IPS DF 4.7 (cell line): ENCODE results near the gene TCIRG1.

Experiments
- DNase-seq: peaks from one replicate; pipeline ENCODE4 v3.0.0-alpha.2; 2013; ENCODE audit warnings: low spot score; ENCODE audit errors: extremely low read depth

TCIRG1 gene

DNA sequence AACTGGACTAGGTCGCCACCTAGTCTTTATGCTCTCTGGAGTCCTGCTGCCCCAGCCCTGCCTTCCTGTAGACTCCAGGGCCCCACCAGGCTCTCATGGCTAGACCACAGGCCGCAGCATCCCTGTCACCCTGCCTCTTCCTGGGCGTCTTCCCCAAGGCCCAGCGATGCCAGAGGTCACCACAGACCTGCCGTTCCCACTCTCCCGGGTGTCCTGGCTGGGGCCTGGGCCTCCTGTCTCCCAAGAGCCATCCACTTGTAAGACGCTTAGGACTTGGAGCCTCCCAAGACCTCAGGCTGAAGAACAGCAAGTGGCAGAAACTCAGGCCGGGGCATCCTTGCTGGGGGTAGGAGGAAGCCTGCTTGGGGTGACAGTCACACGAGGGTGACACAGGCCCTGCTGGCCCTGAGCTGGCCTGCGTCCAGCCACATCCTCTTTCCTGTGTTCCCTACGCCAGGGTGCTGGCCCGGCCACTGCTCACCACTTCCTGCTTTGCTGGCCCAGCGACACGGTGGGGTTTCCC lies 2.0 kb upstream of the TCIRG1 start:
- no peak for DNase-seq

DNA sequence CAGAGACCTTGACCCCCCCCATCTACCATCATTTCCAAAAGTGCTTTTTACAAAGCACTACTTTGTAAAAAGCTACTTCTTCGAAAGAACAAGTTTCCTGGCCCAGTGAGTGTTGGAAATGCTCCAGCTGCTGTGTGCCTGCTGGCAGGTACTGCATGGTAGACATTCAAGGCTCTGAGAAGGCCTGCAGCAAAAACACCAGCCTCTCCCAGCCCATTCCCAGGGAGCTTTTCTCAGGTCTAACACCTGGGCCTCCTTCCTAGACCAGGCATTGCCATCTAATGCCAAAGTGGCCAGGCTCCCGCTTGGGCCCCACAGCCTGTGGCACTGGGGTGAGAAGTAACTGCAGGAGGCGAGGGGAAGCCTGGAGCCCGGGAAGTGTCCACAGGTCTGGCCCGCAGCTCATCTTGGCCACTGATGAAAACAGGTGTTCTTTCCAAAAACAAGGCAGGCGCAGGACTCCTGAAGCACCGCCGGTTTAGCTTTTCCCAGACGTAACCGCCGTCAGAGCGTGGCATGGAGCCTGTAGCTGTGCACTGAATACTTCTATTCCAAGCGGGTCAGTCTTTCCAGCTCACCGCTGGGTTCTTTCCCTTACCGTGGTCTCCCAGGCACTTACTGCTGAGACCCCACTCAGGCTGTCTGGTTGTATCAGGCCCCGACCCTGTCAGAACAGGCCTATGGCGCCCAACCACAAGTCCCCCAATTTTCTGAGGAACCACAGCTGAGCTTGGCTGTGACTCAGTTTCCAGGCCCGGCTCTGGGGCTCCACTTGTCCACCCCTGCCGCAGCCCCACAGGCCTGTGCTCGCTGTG lies 1.2 kb upstream of the TCIRG1 start:
- no peak for DNase-seq

DNA sequence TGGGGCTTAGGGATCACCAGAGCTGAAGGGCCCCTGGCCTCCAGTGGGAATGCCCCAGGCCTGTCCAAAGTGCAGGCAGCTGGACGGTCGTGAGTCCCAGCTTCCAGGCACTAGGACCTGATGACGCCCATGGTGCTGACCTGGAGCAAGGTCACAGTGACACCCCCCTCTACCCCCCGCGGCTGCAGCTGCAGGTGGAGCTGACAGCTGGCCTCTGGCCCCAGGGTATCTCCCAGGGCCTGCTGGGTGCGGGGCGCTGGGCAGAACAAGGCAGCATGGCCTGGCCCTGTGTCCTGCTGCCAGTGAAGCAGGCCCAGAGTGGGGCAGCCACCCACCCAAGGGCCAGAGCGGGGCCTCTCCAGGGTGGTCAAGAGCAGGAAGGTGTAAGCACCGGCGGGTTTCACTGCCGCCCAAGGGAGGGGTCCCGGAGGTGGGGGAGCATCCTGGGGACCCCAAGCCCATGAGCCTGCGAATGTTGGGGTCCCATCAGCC lies 553 bp upstream of the TCIRG1 start:
- DNase-seq: no peak

DNA sequence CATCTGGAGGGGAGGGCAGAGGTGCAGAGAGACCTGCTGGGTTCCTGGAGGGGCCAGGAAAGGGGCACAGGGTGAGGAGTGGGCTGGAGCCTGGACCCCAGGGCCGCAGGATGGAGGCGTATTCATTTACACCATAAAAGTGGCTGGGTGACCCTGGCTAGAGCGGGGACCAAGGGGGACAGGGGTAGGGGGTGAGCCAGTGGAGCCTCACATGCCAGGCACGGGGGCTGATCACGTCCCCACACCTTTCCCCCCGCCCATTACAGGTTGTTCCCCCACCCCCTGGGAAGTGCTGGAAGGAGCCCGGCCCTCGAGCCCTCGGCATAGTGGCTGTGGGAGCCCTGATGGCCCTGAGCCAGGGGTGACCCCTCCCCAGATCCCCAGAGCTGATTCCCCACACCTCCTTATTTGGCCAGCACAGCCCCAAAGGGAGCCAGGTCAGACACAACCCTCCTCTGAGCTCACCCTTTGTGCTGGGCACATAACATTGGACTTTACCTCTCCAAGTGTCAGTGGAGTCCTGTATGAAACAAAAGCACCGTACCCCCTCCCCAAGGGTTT lies 781 bp downstream of the TCIRG1 start:
- no peak for DNase-seq

DNA sequence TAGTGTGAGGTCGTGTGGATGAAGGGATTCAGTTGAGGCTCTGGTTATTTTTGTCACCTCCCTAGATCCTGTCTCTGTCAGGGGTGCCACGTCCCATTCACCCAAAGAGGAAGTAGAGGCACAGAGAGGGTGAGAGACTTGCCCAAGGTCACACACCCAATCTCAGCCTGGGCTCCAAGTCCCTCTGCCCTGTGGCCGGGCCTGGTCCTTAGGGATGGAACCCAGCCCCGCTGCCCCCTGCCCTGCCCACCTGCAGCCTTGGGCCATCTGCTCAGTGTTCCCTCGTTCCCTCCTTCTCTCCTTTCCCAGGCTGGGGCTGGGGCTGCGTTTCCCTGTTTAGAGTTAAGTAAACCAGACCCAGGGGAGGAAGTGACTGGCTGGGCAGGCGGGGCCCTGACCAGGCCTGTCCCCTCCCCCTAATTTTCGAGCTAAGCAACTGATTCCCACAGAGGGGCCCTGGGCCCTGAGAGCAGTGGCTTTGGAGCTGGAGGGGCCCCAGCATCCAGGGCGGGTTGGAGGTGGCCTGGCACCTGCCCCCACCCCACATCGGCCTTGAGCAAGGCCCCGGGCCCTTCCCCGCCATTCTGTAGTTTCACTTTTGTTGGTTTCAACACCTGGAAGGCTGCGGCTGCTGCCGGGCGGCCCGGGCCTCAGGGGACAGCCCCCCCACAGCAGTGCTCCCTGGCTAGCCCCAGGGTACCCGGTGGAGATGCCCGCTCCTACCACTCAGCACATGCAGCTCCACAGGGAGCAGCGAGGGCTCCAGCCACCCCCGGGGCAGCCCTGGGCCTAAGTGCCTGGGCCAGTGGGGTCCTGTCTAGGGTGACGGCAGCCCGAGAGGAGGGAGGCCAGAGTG lies 1.5 kb downstream of the TCIRG1 start:
- DNase-seq: no peak

DNA sequence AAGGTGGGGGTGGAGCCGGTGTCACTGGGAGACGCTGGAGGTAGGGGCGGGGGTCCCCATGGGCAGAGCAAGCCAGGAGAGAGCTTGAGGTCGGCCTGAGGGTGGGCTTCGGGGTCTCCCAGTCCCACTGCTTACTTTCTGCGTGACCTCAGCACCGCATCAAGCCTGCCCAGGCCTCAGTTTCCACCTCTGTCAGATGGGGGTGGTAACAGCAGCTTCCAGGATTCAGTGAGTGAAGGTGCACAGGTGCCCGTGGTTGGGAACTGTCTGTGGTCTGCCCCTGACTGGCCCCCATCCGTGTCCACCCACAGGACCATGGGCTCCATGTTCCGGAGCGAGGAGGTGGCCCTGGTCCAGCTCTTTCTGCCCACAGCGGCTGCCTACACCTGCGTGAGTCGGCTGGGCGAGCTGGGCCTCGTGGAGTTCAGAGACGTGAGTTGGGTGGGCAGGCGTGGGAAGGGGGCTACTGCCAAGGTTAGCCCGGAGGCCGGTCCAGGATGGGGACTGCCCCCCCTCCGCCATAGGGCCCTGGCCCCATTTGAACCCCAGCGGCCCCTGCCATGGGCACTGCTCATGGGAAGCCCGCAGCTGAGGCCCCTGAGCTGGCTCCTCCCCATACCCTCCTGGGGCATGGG lies 2.2 kb downstream of the TCIRG1 start:
- no peak for DNase-seq

DNA sequence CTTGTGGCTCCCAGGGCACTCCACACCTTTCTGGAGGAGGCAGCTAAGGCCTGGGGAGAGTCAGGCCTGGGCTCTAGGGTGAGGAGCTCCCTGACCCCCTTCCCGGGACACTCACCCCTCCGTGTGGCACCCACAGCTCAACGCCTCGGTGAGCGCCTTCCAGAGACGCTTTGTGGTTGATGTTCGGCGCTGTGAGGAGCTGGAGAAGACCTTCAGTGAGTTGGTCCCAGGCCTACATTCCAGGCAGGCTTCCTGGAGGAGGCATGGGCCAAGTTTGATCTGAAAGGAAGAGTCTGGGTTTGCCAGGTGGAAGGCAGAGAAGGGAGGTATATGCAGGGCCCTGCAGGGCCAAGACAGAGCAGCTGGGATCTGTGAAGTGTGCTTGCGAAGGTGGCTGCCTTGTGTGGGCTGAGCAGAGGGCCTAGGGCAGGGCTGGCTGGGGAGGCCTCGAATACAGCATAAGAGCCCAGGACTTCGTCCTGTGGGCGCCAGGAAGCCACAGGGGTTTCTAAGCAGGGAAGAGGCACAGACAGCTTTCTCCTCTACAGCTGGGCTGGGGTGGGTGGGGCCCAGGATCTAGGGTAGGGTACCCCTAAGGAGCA lies 2.9 kb downstream of the TCIRG1 start:
- DNase-seq: no peak

DNA sequence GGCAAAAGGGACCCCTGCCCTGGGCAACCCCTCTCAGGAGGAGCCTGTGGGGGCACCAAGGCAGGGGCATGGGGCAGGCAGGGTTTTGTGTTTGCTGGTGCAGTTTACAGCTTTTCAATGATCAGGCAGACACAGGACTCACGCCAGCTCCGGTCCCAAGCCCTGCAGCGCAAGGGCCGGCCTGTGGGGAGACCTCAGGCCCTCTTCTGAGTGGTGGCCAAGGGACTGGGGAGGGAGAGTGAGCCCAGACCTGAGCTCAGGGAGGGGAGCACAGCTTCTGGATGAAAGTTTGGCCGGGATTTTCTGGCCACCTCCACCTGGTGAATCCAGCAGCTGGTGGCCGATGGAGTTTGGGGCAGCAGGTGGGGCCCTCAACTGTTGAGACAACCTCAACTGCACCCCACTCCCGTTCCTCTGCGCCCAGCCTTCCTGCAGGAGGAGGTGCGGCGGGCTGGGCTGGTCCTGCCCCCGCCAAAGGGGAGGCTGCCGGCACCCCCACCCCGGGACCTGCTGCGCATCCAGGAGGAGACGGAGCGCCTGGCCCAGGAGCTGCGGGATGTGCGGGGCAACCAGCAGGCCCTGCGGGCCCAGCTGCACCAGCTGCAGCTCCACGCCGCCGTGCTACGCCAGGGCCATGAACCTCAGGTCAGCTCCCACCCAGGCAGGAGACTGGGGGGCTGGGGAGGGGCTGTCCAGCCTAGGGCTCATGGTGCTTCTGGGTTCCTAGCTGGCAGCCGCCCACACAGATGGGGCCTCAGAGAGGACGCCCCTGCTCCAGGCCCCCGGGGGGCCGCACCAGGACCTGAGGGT lies 3.6 kb downstream of the TCIRG1 start:
- no peak for DNase-seq

DNA sequence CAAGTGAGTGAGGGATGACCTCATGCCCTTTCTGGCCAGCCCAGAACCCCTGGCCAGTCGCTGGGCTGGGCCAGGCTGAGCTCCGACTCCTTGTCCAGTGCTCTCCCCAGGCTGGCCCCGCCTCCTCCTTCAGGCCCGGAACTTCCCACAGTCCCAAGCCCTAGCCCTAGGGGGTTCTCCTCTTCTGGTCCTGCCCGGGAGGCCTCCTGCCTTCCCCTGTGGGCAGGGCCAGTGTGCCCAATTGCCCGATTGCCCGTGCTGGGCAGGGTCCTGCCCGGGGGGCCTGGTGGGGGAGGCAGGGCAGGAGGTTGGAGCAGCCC lies 4.2 kb downstream of the TCIRG1 start:
- no peak for DNase-seq

DNA sequence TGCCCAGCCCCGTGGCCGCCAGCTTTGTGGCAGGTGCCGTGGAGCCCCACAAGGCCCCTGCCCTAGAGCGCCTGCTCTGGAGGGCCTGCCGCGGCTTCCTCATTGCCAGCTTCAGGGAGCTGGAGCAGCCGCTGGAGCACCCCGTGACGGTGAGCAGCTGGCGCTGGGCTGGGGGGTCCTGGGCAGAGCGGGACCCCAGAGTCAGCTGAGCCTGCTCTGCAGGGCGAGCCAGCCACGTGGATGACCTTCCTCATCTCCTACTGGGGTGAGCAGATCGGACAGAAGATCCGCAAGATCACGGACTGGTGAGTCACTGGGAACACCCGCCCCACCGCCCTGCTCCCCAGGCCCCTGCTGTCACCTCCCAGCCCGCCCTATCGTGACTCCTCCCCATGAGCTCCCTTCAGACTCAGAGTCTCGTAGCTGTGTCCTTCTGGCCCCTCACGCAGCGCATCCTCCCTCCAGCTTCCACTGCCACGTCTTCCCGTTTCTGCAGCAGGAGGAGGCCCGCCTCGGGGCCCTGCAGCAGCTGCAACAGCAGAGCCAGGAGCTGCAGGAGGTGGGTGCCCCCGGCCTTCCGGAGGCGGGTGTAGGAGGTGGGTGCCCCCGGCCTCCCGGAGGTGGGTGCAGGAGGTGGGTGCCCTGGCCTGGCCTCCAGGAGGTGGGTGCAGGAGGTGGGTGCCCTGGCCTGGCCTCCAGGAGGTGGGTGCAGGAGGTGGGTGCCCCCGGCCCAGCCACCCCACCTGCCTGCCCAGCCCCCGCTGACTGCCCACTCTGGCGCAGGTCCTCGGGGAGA lies 4.7 kb downstream of the TCIRG1 start:
- no peak for DNase-seq

DNA sequence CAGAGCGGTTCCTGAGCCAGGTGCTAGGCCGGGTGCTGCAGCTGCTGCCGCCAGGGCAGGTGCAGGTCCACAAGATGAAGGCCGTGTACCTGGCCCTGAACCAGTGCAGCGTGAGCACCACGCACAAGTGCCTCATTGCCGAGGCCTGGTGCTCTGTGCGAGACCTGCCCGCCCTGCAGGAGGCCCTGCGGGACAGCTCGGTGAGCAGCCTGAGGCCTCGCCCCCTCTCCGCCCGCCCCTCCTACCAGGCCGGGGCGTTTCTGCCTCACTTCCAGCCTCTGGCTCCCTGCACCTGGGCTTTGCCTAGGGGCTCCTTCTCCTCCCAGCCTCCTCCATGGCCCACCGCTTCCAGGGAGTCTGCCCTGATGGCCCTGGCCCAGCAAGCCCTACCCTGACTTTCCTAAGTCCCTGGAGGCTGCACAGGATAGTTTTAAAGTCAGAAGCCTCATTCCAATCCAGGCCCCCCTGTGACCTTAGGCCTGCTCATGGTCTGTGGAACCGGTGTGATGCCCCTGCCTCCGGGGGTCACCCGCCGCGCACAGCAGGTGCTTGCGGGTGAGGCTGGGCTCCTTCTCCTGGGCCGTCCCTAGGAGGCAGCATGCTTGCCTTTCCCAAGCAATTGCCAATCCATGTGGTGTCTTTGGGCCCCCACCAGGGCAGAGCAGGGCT lies 5.5 kb downstream of the TCIRG1 start:
- no peak for DNase-seq

DNA sequence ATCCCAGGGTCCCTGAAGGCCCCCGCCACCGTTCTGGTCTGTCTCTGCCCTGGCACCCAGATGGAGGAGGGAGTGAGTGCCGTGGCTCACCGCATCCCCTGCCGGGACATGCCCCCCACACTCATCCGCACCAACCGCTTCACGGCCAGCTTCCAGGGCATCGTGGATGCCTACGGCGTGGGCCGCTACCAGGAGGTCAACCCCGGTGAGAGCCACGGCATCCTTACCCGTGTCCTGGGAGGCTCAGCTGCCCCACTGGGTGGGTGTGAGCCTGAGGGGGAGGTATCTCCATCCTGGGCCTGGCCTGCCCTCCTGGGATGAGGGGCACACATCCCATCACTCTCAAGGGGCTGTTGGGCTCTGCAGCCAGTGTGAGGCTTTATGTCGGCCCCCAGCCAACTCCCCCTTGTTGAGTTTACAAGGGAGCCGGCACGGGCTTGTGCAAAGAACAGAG lies 6.1 kb downstream of the TCIRG1 start:
- DNase-seq: no peak

DNA sequence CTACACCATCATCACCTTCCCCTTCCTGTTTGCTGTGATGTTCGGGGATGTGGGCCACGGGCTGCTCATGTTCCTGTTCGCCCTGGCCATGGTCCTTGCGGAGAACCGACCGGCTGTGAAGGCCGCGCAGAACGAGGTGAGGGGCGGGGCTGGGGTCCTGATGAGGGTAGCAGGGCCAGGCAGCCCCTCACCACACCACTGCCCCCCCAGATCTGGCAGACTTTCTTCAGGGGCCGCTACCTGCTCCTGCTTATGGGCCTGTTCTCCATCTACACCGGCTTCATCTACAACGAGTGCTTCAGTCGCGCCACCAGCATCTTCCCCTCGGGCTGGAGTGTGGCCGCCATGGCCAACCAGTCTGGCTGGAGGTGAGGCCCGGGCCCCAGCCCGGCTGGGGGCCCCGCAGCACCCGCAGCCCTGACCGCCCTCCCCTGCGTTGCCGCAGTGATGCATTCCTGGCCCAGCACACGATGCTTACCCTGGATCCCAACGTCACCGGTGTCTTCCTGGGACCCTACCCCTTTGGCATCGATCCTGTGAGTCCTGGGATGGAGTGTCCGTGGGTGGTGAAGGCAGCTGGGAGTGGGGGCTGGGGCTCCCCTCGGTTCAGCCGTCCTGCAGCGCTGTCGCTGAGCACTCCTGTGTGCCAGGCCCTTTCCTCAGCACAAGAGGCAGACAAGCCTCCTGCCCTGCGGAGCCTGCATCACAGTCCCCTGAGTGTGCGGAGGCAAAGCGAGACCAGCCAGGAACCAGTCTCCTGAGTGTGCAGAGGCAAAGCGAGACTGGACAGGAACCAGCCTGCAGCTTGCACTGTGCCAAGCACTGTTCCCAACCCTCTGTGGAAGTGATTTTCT lies 8.8 kb downstream of the TCIRG1 start:
- DNase-seq: no peak

DNA sequence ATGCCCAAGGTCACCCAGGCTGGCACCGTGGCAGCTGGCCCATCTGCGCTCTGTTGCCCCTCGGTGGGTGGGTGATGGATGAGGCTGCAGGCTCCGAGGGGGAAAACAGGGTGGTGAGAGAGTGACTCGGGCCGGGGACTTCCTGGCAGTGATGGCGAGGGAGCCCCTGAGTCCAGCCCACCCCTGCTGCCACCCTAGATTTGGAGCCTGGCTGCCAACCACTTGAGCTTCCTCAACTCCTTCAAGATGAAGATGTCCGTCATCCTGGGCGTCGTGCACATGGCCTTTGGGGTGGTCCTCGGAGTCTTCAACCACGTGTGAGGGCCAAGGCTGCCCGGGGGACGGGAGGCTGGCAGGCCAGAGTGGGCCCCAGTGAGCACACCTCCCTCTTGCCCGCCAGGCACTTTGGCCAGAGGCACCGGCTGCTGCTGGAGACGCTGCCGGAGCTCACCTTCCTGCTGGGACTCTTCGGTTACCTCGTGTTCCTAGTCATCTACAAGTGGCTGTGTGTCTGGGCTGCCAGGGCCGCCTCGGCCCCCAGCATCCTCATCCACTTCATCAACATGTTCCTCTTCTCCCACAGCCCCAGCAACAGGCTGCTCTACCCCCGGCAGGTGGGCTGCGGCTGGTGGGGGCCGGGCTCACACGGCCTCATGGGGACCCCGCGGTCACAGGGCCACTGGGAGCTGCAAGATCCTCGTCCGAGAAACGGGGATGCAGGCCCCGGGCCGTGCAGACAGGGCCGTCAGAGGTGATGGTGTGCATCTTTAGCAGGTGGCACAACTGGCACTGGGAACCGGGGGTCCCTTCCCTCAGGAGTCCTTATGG lies 10.1 kb downstream of the TCIRG1 start:
- DNase-seq: no peak

DNA sequence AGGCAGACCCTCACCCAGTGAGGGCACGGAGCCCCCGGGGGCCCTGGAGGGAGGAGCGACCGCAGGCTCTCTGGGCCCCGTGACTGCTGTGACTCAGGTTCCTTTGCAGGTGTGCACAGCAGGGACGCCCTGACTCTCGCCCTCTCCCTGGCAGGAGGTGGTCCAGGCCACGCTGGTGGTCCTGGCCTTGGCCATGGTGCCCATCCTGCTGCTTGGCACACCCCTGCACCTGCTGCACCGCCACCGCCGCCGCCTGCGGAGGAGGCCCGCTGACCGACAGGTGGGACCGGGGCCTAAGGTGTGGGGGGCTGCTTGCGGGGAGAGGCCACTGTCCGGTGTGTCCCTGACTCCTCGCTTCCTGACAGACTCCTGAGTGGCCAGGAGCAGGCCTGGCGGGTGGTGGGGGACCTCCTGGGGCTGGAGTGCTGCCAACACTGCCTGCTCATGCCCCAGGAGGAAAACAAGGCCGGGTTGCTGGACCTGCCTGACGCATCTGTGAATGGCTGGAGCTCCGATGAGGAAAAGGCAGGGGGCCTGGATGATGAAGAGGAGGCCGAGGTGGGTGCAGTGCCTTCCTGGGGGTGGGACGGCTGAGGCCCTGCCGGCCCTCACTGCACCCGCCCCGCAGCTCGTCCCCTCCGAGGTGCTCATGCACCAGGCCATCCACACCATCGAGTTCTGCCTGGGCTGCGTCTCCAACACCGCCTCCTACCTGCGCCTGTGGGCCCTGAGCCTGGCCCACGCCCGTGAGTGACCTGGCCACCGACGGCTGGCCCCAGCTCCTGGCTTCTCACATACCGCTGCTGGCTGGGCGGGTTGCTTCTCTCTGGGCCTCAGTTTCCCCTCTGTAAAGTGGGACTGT lies 10.9 kb downstream of the TCIRG1 start:
- DNase-seq: no peak

DNA sequence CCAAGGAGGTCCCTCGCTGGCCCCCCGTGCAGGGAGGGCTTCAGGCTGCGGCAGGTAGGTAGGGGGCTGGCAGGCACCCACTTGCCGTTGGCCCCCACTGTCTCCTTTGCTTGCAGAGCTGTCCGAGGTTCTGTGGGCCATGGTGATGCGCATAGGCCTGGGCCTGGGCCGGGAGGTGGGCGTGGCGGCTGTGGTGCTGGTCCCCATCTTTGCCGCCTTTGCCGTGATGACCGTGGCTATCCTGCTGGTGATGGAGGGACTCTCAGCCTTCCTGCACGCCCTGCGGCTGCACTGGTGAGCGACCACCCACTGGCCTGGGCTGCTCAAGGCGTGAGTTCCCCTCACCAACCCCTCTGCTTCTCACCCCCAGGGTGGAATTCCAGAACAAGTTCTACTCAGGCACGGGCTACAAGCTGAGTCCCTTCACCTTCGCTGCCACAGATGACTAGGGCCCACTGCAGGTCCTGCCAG lies 11.6 kb downstream of the TCIRG1 start:
- DNase-seq: no peak
